ENCODE data around the gene MTA1. TPM values are rescaled to one million over a fixed set of nuclear protein-coding genes. Genes with fewer than 3 reads are reported as not detected.

The MTA1 gene
- total and polyA plus RNA-seq, 2 of the 8 experiments (the other 6 are each of a cell fraction or from before 2014, with no cell fraction given), result 73.9 to 221 TPM

DNA sequence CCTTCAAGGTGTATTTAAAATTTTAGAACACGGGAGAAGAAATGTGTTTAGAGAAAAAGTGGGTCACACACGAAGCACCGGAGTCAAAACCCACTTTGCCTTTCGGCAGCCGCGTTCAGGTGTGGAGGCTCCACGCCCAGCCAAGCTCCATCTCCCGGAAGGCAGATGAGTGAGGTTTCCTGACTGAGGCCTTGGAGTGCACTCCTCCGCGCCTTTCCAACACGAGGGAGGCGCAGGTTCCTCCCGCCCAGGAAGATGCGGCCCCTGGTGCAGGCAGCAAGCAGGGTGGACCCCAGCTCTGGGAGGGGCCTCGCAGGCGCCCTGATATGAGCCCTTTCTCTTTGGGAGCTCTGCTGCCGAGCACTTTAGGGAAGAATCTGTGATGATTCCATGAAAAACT is 22.5 kb downstream of the MTA1 start:
- Histone ChIP-seq H3K56ac (replicated peaks; ENCODE audit: insufficient read length, low read depth, low read length) (no peak overlapping the region), H2BK5ac (ENCODE audit: low read depth, low read length) (no peak overlapping the region), H4K91ac (replicated peaks; ENCODE audit: insufficient read length, low read length) (no peak overlapping the region), H3K4me1 (replicated peaks in 1 of 4; ENCODE audit: control insufficient read depth in 3 of 4, insufficient read depth in 4 of 4, low read length in 3 of 4) (peaks cover 0 to 3% (median 0%) of the 10 kb centered on the region in 4 experiments; a peak in 2 of 7 replicates), H3K14ac (ENCODE audit: insufficient read length) (no peak overlapping the region), H4K8ac (ENCODE audit: extremely low read depth, insufficient read depth, low read length) (no peak overlapping the region), H2BK120ac (replicated peaks; ENCODE audit: low read depth, low read length) (no peak overlapping the region), H2AFZ (ENCODE audit: low read length) (no peak overlapping the region), H3K79me2 (ENCODE audit: control insufficient read depth in 1 of 2, insufficient read depth in 2 of 2, low read length in 2 of 2) (peaks cover 0 to 24% of the 10 kb centered on the region in 2 experiments; a peak in 3 of 4 replicates), H4K20me1 (replicated peaks in 1 of 2; ENCODE audit: control insufficient read depth in 1 of 2, insufficient read depth in 2 of 2, low read length in 2 of 2) (peaks cover 36 to 39% of the 10 kb centered on the region in 2 experiments), H3K27me3 (replicated peaks in 1 of 4; ENCODE audit: control insufficient read depth in 3 of 4, extremely low read depth in 1 of 4, insufficient read depth in 3 of 4, low read length in 3 of 4) (no peaks in the 10 kb centered on the region), H3K4ac (replicated peaks; ENCODE audit: insufficient read length, low read depth, low read length) (no peak overlapping the region), H2BK15ac (ENCODE audit: low read length) (no peak overlapping the region), H3K23ac (ENCODE audit: insufficient read length) (no peak overlapping the region), H2AK5ac (ENCODE audit: low read depth, low read length) (no peak overlapping the region), H3K27ac (ENCODE audit: low read depth, low read length) (no peak overlapping the region), H2BK20ac (ENCODE audit: low read length) (no peak overlapping the region), H3K4me3 (ENCODE audit: extremely low read depth in 1 of 4, insufficient read depth in 2 of 4, low read depth in 3 of 4, low read length in 4 of 4) (no peak overlapping the region), H3K36me3 (ENCODE audit: control insufficient read depth in 2 of 4, insufficient read depth in 4 of 4, low read length in 3 of 4) (peaks cover 0 to 15% (median 2%) of the 10 kb centered on the region in 4 experiments; a peak in 4 of 8 replicates), H3K9ac (replicated peaks in 1 of 4; ENCODE audit: extremely low read depth in 1 of 4, low read depth in 3 of 4, low read length in 3 of 4) (no peak overlapping the region), H4K5ac (ENCODE audit: insufficient read length, low read depth, low read length) (no peak overlapping the region), H2BK12ac (ENCODE audit: low read depth, low read length) (no peak overlapping the region), H3K9me3 (ENCODE audit: insufficient read depth in 2 of 2, low read depth in 1 of 2, low read length in 1 of 2) (no peaks in the 10 kb centered on the region), H3K23me2 (ENCODE audit: low read depth, low read length) (no peaks in the 10 kb centered on the region), H3K18ac (ENCODE audit: extremely low read depth, low read length) (no peak overlapping the region), H3K4me2 (ENCODE audit: insufficient read depth in 1 of 2, low read depth in 2 of 2, low read length in 2 of 2) (no peak overlapping the region), H3K79me1 (ENCODE audit: low read depth, low read length) (peaks cover 33% of the 10 kb centered on the region)
- DNase-seq (ENCODE audit: low read depth in 1 of 2, low spot score in 2 of 2), result no peak
- 79% methylated on average over 17 of the region's 17 CpGs; no CpG with 5 or more reads in 1 of the 2 experiments for WGBS, 2 experiments (ENCODE audit: extremely low coverage in 1 of 2, insufficient coverage in 1 of 2, insufficient read length in 1 of 2, insufficient replicate concordance in 2 of 2, low coverage in 1 of 2, low lambda C conversion rate in 2 of 2, missing lambda C conversion rate in 1 of 2)
- TF ChIP-seq JUN (IDR thresholded peaks at IDR 0.05; ENCODE audit: low read depth, low read length) (no peak), ATF2 (IDR thresholded peaks at IDR 0.05; ENCODE audit: low read length) (no peak), HDAC2 (IDR thresholded peaks at IDR 0.05; ENCODE audit: borderline replicate concordance in 1 of 2, low read depth in 2 of 2, low read length in 2 of 2) (no peak), EP300 (IDR thresholded peaks at IDR 0.05; ENCODE audit: borderline replicate concordance in 1 of 2, low read depth in 2 of 2, low read length in 2 of 2) (no peak), NRF1 (IDR thresholded peaks at IDR 0.05; ENCODE audit: low read depth, low read length) (no peak), BACH1 (IDR thresholded peaks at IDR 0.05; ENCODE audit: low read length) (no peak)
- ChIA-PET POLR2A (ENCODE audit: partially characterized antibody) (interaction anchor here (1.2 to 2.6 kb wide), 3 partner anchors 11 to 28 kb away, joined by 3 to 10 read pairs (median 3); no protein-coding TSS in a partner anchor), CTCF (ENCODE audit: partially characterized antibody) (interaction anchor here (1.0 to 1.5 kb wide), 3 partner anchors 29 to 78 kb away, joined by 3 to 5 read pairs (median 3); no protein-coding TSS in a partner anchor)
- FAIRE-seq, result no peak

All from H1 (cell line).